NB4 (cell line): Measurements from ENCODE around the gene WRAP73.
A peak's percentile ranks its signal among the peaks of the same experiment; 100 is the strongest.

Source experiments
- DNase-seq: peaks from one replicate; pipeline ENCODE4 v3.0.0; 2010; ENCODE audit warnings: low read depth
- H3K4me3 ChIP-seq: one replicate; pipeline ENCODE4 v1.5.1; 2011; ENCODE audit warnings: mild to moderate bottlenecking, low read depth, low read length, moderate library complexity
- MYC ChIP-seq: IDR thresholded peaks from 2 replicates; pipeline ENCODE4 v1.6.1; 2011; ENCODE audit warnings: low read depth, low read length
- POLR2A ChIP-seq: IDR thresholded peaks from 2 replicates; pipeline ENCODE4 v1.6.1; 2011; ENCODE audit warnings: mild to moderate bottlenecking; ENCODE audit not compliant: insufficient read length; ENCODE audit errors: extremely low read depth
- TF ChIP-seq, protein P1 (sequence below): IDR thresholded peaks from one replicate; pipeline ENCODE4 v1.5.1; 2012; ENCODE audit warnings: low read depth, low read length
- TF ChIP-seq, protein P2 (sequence below): IDR thresholded peaks from 2 replicates; pipeline ENCODE4 v1.6.1; 2011; ENCODE audit warnings: low read depth, low read length

WRAP73 gene

GRCh38 chr1:3609016-3609768 lies 40.7 kb downstream of the WRAP73 start:
- peak; percentile 41 for DNase-seq
- no peak overlapping the region for H3K4me3 ChIP-seq
- TF ChIP-seq, protein P1, sequence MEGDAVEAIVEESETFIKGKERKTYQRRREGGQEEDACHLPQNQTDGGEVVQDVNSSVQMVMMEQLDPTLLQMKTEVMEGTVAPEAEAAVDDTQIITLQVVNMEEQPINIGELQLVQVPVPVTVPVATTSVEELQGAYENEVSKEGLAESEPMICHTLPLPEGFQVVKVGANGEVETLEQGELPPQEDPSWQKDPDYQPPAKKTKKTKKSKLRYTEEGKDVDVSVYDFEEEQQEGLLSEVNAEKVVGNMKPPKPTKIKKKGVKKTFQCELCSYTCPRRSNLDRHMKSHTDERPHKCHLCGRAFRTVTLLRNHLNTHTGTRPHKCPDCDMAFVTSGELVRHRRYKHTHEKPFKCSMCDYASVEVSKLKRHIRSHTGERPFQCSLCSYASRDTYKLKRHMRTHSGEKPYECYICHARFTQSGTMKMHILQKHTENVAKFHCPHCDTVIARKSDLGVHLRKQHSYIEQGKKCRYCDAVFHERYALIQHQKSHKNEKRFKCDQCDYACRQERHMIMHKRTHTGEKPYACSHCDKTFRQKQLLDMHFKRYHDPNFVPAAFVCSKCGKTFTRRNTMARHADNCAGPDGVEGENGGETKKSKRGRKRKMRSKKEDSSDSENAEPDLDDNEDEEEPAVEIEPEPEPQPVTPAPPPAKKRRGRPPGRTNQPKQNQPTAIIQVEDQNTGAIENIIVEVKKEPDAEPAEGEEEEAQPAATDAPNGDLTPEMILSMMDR, result no peak
- TF ChIP-seq MYC, result no peak
- TF ChIP-seq, protein P2, sequence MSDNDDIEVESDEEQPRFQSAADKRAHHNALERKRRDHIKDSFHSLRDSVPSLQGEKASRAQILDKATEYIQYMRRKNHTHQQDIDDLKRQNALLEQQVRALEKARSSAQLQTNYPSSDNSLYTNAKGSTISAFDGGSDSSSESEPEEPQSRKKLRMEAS, result no peak
- no peak for TF ChIP-seq POLR2A

DNA sequence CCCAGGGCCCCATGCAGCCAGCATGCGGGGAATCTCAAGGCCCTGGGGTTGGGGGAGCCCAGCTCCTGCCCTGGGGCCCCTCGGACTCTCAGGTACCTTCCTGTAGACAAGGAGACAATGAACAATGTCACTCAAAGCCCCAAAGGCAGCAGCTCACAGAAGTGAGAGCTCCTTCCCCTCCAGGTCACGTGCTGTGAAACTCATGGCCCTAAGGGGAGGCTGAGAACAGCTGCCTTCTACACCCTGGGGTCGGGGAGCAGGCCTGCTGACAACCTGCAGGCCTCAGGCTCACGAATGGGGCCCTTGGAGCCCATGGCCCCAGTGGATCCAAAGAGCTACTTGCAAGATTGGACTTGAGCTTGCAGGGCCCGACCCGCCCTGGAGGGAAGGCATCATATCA lies 41.7 kb downstream of the WRAP73 start:
- TF ChIP-seq, protein P2, result no peak
- no peak for TF ChIP-seq MYC
- TF ChIP-seq POLR2A, result no peak
- TF ChIP-seq, protein P1, result no peak
- H3K4me3 ChIP-seq, result no peak overlapping the region
- no peak for DNase-seq

GRCh38 chr1:3607703-3608065 lies 42.2 kb downstream of the WRAP73 start:
- no peak for DNase-seq
- TF ChIP-seq, protein P2, result no peak
- no peak for TF ChIP-seq POLR2A
- TF ChIP-seq, protein P1, result no peak

DNA sequence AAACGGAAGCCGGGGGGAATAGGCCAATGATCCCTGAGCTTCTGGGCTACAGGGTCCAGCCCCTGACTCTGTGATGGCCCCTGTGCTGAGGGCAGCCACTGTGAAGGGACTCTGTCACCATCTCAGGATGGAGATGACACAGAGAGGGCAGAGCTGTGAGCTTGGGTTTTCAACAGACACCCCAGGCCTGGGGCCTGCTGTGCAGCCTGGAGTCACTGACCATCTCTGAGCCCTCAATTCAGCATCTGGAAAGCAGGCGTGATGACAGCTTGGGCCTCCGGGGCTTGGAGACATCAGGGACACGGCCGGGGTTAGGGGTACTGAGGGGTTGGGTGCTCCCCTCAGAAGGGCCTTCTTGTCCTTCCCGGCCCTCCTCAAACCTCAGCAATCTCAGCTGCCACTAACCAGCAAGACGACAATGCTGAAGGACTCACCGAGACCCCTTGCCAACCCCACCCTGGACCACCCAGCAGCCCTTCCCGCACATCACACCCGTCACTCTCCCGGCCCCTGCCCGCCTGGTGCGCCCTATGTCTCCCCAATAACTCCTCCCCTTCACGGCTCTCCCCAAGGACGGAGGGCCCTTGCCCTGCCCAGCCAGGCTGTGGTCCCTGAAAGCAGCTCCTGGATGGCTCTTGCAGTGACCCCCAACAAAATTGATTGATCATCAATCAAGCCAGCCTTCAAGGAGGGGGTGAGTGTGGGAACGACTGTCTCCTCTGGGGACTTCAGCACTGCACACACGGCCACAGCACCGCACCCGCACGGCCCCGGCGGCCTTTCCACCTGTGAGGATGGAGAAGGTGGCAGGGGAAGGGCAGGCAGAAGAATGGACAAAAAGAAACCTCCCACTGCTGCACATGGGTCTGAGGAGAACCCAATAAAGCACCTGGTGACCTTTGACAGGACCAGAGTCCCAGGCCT lies 42.9 kb downstream of the WRAP73 start:
- no peak for TF ChIP-seq MYC
- TF ChIP-seq, protein P1, result no peak
- TF ChIP-seq POLR2A, result no peak
- TF ChIP-seq, protein P2, result no peak
- H3K4me3 ChIP-seq, result no peak overlapping the region

More at GRCh38 chr1:3607703-3608065, 42.2 kb downstream of the WRAP73 start:
- no peak overlapping the region for H3K4me3 ChIP-seq

DNA sequence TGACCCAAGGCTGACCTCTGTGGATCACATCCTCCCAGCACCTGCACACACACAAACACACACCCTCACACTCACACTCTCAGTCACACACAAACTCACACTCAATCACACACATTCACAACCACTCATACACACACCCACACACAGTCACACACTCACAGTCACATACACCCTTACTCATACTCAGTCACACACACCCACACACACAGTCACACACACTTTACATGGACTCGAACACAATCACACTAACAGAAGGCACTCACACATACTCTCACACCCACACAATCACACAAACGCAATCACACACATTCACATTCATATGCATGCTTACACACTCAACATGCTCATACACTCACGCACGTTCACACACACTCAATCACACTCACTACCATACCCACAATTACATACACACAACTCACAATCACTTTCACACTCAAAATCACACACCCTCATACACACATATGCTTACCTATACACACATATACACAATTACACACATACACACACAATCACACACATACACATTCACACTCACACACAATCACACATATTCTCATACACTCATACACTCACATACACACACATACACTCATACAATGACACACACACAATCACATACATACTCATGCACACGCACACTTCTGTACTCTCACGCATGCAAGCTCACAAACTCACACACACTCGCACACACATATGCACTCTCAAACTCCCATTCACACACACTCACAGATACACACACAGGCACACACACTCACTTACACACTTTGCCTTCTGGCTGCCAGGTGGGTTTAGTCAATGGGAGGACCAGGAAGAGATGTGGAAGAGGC lies 44.7 kb downstream of the WRAP73 start:
- DNase-seq, result no peak
- TF ChIP-seq, protein P1, result no peak
- TF ChIP-seq MYC (no peak), POLR2A (no peak)
- TF ChIP-seq, protein P2, result no peak
- H3K4me3 ChIP-seq, result no peak overlapping the region

More for the DNA sequence above, 42.9 kb downstream of the WRAP73 start:
- DNase-seq, result no peak
